GM21515 (cell line): ENCODE results near the gene TRIO.
A peak's percentile ranks its signal among the peaks of the same experiment; 100 is the strongest.

Source experiments
- ATAC-seq: cut with Tn5 transposase; IDR thresholded peaks from one replicate; pipeline ENCODE4 v1.9.1; 2021; ENCODE audit not compliant: unreplicated experiment

TRIO gene

DNA sequence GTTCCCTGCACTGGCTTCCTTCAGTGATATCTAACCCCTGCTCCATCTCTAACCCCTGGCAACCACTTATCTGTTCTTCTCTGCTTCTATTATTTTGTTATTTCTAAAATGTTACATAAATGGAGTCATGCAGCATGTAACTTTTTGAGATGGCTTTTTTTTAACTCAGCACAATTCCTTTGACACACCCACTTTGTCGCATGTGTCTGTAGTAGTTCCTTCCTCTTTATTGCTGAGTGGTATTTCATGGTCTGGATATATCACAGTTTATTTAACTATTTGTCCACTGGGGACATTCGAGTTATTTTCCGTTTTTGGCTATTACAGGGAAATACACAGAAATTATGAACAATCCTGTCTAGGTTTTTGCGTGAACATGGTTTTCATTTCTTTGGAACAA, 200.2 kb downstream of the TRIO start:
- ATAC-seq, result no peak

DNA sequence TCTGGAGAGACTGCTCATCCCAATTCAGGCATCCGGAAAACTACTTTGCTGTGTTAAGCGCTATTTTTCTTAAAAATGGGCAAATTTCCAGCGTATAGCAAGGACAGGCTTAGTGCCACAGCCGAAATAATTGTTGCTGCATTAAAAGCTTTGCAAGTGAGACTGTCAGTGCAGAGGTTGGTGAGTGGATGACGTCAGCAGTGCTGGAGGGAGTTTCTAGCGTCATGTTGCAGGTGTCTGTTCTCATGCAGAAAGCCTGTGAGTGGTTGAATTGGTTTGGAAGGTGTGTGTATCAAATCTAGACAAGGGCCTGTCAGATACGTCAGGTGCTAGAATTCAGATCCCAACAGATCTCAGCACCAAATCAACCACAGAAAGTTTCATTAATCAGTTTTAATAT, 204.4 kb downstream of the TRIO start:
- no peak for ATAC-seq

DNA sequence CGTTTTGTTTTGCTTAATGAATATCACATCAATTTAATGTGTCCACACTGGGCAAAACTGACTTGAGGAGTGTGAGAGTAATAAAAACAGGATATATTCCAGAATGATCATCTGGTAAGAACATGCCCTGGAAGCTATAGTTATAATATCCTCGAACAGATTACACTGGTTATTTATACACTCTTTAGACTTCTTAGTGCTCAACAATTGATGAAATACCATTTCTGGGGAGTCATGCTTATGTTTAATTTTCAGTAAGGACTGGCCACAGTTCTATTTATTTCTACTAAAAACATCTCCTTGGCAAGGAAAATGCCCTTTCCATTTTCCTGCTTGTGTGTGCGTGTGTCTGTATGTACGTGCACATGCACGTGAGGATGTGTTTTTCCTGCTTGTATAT, 205.0 kb downstream of the TRIO start:
- ATAC-seq, result no peak

DNA sequence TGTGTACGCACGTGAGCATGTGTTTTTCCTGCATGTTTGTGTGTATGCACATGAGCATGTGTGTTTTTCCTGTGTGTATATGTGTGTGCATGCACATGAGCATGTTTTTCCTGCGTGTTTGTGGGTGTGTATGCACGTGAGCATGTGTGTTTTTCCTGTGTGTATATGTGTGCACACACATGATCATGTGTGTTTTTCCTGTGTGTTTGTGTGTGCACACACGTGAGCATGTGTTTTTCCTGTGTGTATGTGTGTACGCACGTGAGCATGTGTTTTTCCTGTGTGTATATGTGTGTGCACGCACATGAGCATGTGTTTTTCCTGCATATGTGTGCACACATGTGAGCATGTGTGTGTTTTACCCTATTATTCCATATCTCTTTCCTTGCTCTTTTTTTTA, 205.9 kb downstream of the TRIO start:
- no peak for ATAC-seq

DNA sequence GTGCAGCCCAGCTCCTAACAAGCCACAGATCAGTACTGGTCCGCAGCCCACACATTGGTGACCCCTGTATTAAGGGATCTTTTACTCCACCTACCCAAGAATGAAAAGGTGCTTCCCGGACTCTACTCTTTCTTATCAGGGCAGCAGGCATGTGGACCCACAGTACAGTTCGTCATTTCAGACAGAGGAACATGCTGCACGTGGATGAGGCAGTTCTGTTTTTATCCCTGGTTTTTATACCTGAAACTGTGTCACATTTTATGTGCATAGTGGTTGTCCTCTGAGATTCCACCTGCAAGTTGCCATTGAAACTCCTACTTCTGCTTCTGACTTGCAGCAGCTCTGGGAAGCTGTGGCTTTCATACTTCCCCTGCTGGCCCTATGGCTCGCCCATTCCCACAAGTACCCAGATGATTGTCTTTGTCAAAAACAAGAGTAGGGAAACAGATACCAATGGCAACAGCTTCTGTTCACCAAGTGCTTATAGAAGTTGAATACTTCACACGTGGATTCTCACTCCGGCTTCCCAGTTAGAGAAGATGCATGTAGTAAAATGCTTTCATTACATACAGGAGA, 208.0 kb downstream of the TRIO start:
- no peak for ATAC-seq

DNA sequence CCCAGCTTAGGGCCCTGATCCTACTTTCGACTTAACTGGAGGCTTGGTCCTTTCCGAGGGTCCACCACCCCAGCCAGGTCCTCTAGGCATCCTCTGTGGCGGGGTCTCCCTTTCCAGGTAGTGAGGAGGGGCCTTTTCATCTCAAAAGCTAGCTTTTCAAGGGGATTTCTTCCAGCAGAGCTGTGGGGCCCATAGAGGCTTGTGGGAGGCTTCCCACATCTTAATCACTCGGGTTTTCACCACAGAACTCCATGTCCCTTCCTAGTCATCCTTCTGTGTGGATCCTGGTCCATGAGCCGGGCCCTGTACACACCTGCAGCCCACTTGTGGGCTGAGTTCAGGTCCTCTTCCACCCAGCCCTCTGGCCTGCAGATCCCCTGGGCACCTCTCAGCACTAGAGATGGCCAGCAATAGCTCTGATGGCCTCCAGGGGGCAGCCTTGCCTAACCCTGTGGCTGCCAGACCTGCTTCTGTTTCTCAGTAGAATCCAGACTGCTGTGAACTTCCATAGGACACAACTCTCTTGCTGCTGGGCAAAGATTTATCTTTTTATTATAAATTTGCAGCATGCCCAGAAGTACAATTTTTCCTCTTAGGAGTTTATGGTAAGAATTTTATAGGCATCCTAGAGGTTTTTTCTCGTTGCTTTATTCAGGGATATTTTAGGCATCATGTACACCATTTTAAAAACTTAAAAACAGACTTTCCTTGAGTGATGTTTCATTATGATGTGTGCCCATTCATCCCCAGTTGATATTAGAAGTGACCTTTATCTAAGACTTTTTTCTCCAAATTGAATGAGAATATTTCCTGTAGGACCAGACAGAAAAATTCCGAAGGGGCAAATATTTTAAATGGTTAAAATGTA, 208.9 kb downstream of the TRIO start:
- ATAC-seq, result peak; percentile 90

DNA sequence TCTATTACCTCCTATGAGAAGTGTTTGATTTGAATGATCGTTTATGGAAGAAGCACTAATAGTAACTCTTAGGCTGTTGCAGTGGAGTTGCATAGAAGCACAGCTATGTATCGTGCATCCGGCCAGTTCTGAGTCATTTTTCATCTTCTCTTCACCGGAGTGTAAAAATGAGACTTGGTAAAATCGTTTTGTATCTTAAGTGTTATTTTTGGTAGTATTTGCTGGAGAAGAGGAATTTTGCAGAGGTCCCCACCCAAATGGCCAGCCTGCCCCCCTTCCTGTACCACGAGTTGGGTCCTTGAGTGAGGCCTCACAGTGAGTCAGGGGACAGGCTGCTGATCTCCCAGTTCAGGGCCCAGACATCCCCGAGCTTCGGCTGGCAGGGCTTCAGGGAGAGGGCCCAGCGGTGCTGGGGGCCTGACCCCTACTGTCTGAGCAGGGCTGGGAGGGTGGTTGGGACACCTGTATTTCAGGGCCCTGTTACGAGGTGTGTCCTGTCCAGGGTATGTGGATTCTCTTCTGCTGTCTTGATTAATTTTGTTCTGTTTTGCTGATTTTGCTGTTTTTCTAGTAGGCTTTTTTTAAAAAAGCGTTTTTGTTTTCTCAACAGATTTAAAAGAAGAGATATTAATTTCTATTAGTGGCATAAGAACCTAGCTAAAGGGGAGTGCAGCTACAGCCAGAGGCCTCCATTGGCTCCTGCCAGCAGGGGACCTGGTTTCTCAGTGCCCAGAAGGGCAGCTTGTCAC, 210.8 kb downstream of the TRIO start:
- ATAC-seq, result no peak

DNA sequence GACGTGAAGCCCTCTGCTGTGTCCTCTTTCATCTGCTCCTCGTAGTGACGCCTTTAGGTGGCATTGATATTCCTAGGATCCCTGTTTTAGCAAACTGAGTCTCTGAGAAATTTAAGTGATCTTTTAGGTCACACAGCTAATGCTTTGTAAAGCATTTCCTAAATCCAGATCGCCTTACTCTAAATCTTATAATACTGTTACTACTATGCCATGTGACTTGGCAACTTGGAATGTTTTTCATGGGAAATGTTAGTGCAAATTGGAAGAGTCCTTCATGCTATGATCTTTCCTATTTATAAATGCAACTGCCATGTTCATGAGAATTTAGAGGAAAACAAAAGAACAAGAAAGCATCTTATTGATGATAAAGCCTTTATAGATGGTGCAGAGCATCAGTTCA, 212.2 kb downstream of the TRIO start:
- no peak for ATAC-seq

DNA sequence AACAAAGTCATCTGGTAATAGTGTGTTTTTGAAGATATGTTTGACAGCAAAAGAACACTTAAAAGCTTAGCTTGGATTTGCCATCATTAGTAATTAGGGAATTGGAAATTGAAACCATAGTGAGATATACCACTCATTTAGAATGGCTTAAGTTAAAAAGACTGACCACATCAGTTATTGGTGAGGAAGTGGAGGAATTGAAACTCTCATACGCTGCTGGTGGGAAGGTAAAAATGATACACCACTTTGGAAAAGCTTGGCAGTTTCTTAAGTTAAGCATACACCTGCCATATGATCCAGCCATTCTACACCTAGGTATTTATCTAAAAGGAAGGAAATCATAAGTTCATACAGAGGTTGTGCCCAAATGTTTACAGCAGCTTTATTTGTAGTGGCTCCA, 213.2 kb downstream of the TRIO start:
- ATAC-seq, result no peak

DNA sequence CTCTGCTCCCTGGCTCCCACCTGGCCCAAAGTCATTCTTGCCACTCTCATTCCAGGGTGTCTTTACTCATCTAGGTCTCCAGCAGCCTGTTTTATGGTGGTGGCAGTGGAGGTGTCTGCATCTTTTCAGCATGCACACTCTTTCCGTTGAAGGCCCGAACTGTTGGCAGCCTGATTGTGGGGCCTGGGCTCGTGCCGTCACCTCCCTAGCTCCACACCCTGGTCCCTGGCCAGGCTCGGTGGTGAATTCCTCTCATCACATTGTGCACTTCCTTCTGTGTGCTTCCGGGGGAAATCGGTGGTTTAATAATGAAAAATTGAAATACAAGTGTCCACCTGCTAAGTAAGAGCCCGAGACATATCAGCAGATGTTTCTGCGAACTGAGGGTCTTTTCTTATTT, 214.3 kb downstream of the TRIO start:
- ATAC-seq, result no peak

DNA sequence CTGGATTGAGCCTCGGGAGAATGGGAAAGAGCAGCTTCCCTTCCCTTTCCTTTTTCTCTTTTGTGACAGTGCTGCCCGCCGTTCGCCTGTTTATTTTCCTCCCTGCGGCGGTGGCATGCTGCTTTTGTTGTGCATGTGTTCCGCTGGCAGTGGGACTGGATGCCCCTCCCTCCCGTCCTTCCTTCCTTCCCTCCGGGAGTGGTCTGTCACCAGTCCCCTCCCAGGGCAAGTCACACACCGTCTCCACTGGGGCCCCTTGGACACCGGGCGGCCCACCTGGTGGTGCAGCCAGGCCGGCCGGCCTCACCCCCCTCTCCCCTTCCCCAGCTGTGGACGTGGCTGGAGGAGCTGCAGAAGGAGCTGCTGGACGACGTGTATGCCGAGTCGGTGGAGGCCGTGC, 214.7 kb downstream of the TRIO start:
- ATAC-seq, result no peak

DNA sequence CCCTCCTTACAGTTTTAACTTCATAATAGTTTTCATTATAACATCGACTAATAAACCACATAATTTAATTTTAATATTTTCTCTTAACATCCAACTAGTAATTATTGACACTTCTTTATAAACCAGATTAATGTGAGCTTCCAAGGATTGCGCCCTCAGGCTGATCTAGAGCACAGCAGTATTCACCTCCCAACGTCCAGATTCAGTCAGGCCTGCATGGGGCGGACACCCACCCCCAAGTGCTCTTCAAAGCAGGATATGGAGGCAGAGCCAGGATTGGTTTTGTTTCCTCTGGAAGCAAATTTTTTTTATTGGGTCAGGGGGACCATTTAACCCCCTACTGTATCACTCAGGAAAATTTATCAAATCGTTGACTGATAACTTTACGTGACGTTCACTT, 215.4 kb downstream of the TRIO start:
- no peak for ATAC-seq

DNA sequence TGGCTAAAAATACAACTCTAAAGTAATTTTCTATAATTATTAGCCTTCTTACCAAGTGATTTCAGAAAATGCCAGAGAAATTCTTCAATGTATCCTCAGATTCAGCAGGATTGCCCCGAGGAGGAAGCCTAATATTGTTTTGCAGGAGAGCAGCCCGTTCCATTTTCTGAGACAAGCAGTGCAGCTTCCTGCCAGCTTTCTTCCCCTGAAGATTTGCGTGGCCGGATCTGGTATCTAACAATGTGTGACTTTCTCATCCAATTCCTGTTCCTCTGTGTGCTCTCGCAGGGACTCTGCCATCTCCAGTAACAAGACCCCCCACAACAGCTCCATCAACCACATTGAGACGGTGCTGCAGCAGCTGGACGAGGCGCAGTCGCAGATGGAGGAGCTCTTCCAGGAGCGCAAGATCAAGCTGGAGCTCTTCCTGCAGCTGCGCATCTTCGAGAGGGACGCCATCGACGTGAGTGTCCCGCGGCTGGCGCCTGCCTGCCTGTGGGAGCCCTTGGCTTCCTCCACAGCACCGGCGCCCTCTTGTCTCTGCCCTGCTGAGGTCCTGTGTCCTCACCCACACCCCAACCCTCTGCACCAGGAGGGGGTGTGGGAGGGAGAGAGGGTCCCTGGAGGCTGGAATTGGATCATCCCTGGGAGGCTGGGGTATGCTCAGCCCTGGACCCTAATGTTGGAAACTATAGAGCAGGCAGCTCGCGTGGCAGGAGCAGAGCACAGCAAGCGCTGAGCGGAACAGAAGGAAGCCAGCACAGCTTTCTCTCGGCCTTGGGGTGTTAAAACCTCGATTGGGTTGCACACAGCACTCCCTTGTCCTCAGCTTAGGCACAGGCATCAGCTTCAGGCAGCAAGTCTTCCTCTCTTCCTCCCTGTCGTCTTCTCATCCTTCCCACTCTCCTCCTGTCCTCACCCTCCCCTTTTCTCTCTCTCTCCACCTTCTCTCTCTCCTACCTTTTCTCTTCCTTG, 216.2 kb downstream of the TRIO start:
- ATAC-seq, result no peak

DNA sequence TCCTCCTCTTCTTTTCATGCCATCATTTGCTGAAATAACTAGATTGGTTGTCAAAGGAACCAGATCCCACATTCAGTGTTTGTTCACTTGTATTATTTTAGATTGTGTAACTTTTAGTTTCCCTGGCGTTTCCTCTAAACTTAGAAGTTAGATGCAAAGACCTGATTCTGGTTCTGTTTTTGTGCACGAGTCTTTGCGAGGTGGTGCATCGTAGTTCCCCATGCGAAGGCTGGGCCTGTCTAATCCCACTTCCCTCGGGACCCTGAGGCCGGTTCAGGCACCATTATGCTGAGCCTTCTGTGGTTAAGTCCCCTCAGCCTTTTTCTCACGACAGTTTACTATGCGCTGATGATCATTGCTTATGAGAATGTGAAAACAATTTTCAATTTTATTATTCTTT, 219.3 kb downstream of the TRIO start:
- no peak for ATAC-seq

DNA sequence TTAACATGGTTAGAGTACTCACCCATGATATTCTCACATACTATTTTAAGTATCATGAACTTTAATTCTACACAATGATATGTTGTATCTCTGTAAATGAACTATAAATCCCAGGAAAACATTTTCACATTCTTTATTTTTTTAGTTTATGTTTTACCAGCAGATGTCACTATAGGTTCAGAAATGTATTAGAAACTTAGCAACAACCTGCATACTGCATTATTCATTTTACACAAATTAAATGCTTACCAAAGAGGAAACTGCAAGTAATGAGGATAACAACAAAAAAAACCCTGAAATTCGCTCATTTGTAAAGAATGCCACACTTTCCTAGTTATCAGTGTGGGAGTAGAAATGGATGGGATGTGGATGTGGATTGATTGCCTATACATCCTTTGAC, 221.0 kb downstream of the TRIO start:
- ATAC-seq, result no peak

DNA sequence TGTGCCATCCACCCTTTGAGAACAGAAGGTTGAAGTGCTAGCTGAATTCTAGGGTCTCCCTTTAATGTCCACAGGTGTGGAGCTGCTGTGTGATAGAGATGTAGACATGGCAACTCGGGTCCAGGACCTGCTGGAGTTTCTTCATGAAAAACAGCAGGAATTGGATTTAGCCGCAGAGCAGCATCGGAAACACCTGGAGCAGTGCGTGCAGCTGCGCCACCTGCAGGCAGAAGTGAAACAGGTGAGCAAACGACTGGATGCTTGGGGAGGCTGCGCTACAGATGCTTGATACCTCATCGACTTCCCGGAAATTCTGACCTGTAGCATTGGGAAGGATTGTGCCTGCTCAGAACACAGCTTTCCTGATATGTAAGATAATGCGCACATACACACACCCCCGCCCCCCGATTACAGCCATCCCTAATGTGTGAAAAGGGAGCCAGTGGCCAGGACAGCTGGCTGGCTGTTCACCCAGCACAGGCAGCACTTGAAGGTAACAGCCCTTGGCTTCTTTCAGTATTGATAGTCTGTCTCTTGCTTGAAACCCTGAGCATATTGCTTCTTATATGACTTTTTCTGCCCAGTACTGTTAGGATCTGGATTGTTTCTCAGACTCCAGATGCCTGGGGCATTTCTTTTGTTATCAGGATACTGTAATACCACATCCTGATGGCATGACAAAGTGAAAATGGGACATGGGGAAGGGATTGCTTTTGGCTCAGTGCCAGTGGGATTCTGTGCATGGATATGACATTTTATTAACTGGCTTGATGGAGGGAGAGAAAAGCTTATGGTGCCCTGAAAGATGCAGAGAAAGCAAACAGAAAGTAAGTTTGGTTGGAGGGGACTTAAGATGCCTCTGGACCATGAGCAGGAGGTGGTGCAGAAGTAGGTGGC, 221.7 kb downstream of the TRIO start:
- no peak for ATAC-seq

DNA sequence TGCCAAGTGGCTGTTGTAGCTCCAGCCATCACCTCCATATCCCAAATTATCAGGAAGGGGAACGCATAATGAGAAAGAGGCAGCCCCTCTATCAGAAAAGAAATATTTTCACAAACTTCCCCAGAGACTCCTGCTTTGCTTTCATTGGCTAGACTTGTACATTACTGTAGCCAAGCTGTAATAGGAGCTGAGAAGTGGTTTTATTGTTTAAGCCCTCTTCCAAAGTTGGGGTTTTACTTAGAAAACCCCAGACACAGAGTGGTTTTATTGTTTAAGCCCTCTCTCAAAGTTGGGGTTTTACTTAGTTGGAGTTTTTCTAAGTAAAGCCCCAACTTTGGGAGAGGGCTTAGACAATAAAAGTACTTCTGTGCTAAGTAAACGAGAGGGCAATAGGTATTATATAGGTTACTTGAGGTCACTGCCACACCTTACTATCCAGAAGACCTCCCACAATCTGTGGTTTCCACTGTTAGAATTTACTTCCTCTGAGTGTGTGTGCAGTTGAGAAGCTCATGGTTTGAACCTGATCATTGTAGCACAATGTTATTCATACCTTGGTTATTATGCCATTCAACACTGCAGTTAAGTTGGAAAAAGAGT, 222.8 kb downstream of the TRIO start:
- ATAC-seq, result no peak

DNA sequence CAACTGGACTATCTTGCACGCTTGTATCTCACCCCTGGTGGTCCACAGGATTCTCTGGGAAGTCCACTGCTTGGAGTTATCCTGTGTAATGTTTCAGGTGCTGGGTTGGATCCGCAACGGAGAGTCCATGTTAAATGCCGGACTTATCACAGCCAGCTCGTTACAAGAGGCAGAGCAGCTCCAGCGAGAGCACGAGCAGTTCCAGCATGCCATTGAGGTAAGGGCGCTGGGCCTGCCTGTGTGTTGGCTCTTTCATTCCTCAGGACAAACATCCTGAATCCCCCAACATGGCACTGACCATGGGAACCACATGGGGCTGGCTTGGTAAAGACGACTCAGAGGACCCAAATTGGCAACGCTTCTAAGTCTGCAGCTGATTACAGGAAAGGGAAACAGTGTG, 223.6 kb downstream of the TRIO start:
- ATAC-seq, result no peak

DNA sequence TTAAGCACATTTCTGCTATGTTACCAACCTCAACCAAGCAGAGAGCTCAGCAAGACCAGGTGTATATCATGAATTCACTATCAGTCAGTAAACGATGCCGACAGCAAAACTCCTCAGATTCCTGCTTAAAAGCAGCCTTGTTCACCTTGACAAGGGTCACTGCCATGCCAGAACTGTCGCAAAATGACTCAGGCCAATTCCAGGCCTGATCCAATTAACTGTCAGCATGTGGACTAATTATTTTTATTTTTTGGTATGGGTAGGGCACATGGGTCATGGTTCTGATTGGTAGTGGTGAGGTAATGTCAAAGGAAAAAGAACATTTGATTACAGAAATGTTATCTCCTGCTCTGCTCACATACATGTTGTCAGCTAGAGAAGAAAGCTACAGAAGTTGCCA, 224.2 kb downstream of the TRIO start:
- no peak for ATAC-seq

DNA sequence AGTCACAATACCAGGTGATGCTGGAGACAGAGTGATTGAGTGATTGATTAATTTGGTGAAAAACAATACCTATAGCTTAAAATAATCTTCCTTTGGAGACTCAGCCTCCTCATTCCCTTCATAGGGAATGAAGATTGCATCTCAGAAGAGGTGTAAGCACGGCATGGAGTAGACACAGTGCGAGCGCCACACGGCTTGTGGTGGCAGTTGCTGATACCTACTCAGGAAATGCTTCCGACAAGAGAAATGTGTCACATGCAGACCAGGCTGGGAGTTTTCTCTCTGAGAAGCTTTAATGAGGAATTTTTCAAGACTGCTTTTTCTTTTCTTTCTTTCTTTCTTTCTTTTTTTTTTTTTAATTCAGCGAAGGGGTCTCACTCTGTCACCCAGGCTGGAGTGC, 226.6 kb downstream of the TRIO start:
- no peak for ATAC-seq
